Activated T-cell treated with anti-CD3 and anti-CD28 coated beads for 24 hours (primary cell): ENCODE results near the gene PNKD.
A peak's percentile ranks its signal among the peaks of the same experiment; 100 is the strongest.
"Not testable (repeated sequence)": the region's sequence is repeated elsewhere in the genome, so short reads cannot be mapped to it uniquely, and the experiment has no call there.

Experiments used
- DNase-seq: peaks from one replicate; pipeline ENCODE4 v3.0.0-alpha.2; 2020; ENCODE audit warnings: low read depth

PNKD gene

GRCh38 chr2:218292048-218293014 lies 22.0 kb downstream of the PNKD start, which contains the start of gene TMBIM1:
TSS of gene TMBIM1 (minus strand) at chr2:218292503. CDS start at chr2:218282141, 10,362 bp downstream.
- peak; percentile 74 for DNase-seq

GRCh38 chr2:218293715-218294429 lies 23.6 kb downstream of the PNKD start:
- no peak for DNase-seq

- no peak for DNase-seq
Measured at GRCh38 chr2:218294430-218295022, 24.2 kb downstream of the PNKD start.

- DNase-seq, result no peak
Measured at GRCh38 chr2:218295029-218295428, 24.7 kb downstream of the PNKD start.

- no peak for DNase-seq
Measured at GRCh38 chr2:218296200-218296599, 25.9 kb downstream of the PNKD start.

- DNase-seq, result no peak
Measured at GRCh38 chr2:218296847-218297246, 26.5 kb downstream of the PNKD start.

GRCh38 chr2:218298314-218298875 lies 28.1 kb downstream of the PNKD start:
- DNase-seq, result no peak

- DNase-seq, result no peak
Measured at GRCh38 chr2:218300141-218300540, 29.8 kb downstream of the PNKD start.

- DNase-seq, result peak; percentile 82
Measured at GRCh38 chr2:218301176-218301819, 31.0 kb downstream of the PNKD start.

GRCh38 chr2:218305383-218305782 lies 35.1 kb downstream of the PNKD start:
- no peak for DNase-seq

- no peak for DNase-seq
Measured at GRCh38 chr2:218306184-218306920, 36.0 kb downstream of the PNKD start.

- no peak for DNase-seq
Measured at GRCh38 chr2:218307415-218308090, 37.2 kb downstream of the PNKD start.

- no peak for DNase-seq
Measured at GRCh38 chr2:218310853-218311540, 40.7 kb downstream of the PNKD start.

GRCh38 chr2:218311541-218312266 lies 41.4 kb downstream of the PNKD start:
- DNase-seq, result not testable (repeated sequence)

- DNase-seq, result no peak
Measured at GRCh38 chr2:218312267-218312756, 42.0 kb downstream of the PNKD start.

- no peak for DNase-seq
Measured at GRCh38 chr2:218313356-218313755, 43.0 kb downstream of the PNKD start.

- DNase-seq, result not testable (repeated sequence)
Measured at GRCh38 chr2:218314764-218315163, 44.4 kb downstream of the PNKD start.

GRCh38 chr2:218315397-218315796 lies 45.1 kb downstream of the PNKD start:
- no peak for DNase-seq

- no peak for DNase-seq
Measured at GRCh38 chr2:218317303-218317630, 46.9 kb downstream of the PNKD start.
